ENCODE data around the gene NUDT16.

Gene NUDT16

GRCh38 chr3:131386429-131387165, 5.0 kb downstream of the NUDT16 start:
- no peak for DNase-seq

- no peak for DNase-seq
Observed at GRCh38 chr3:131387796-131388489, 6.4 kb downstream of the NUDT16 start.

- DNase-seq, result no peak
Observed at GRCh38 chr3:131388490-131388799, 6.9 kb downstream of the NUDT16 start.

- no peak for DNase-seq
Observed at GRCh38 chr3:131390331-131390730, 8.8 kb downstream of the NUDT16 start.

GRCh38 chr3:131393051-131393450, 11.5 kb downstream of the NUDT16 start:
- DNase-seq, result no peak

- no peak for DNase-seq
Observed at GRCh38 chr3:131393868-131394267, 12.3 kb downstream of the NUDT16 start.

GRCh38 chr3:131394400-131394799, 12.8 kb downstream of the NUDT16 start:
- DNase-seq, result no peak

- no peak for DNase-seq
Observed at GRCh38 chr3:131396170-131396569, 14.6 kb downstream of the NUDT16 start.

- DNase-seq, result no peak
Observed at GRCh38 chr3:131397889-131398288, 16.3 kb downstream of the NUDT16 start.

- no peak for DNase-seq
Observed at GRCh38 chr3:131401978-131402377, 20.4 kb downstream of the NUDT16 start.

GRCh38 chr3:131402391-131403039, 20.9 kb downstream of the NUDT16 start:
- DNase-seq, result no peak

GRCh38 chr3:131403216-131403895, 21.8 kb downstream of the NUDT16 start:
- DNase-seq, result no peak

- DNase-seq, result no peak
Observed at GRCh38 chr3:131405411-131405810, 23.8 kb downstream of the NUDT16 start.

GRCh38 chr3:131406274-131406673, 24.7 kb downstream of the NUDT16 start:
- no peak for DNase-seq

- no peak for DNase-seq
Observed at GRCh38 chr3:131417751-131418150, 36.2 kb downstream of the NUDT16 start.

- no peak for DNase-seq
Observed at GRCh38 chr3:131421301-131421700, 39.7 kb downstream of the NUDT16 start.

- DNase-seq, result no peak
Observed at GRCh38 chr3:131421957-131422498, 40.5 kb downstream of the NUDT16 start.

GRCh38 chr3:131427226-131427625, 45.7 kb downstream of the NUDT16 start:
- DNase-seq, result no peak

- no peak for DNase-seq
Observed at GRCh38 chr3:131431754-131432153, 50.2 kb downstream of the NUDT16 start.

GRCh38 chr3:131432441-131432840, 50.9 kb downstream of the NUDT16 start:
- no peak for DNase-seq

- no peak for DNase-seq
Observed at GRCh38 chr3:131435000-131435399, 53.4 kb downstream of the NUDT16 start.

Data from DMS153 (cell line).